ENCODE measurements around the gene TSPAN18.

TSPAN18 gene

GRCh38 chr11:44819346-44819745 is 92.6 kb downstream of the TSPAN18 start:
- Histone ChIP-seq H3K36me3 (ENCODE audit: control insufficient read depth, low read length) (no peaks in the 10 kb centered on the region), H3K4me2 (ENCODE audit: low read length) (no peak overlapping the region), H3K9me3 (ENCODE audit: control insufficient read depth, insufficient read depth, low read length) (no peaks in the 10 kb centered on the region), H3K27ac (ENCODE audit: low read depth, low read length) (no peak overlapping the region), H3K9me2 (replicated peaks; ENCODE audit: control insufficient read depth, low read length) (no peaks in the 10 kb centered on the region), H3F3A (ENCODE audit: control insufficient read depth, insufficient read depth) (no peaks in the 10 kb centered on the region), H3K4me1 (ENCODE audit: control insufficient read depth, low read length) (no peaks in the 10 kb centered on the region), H3K79me2 (ENCODE audit: control insufficient read depth, low read length) (no peaks in the 10 kb centered on the region), H3K27me3 (ENCODE audit: control insufficient read depth, low read length) (no peaks in the 10 kb centered on the region), H4K20me1 (ENCODE audit: control insufficient read depth, insufficient read depth, low read depth, low read length) (no peaks in the 10 kb centered on the region; the same call in 1 of the 2 replicates), H3K4me3 (ENCODE audit: low read length) (no peak overlapping the region)
- TF ChIP-seq EZH2phosphoT487 (IDR thresholded peaks at IDR 0.05; ENCODE audit: borderline replicate concordance, low read length) (no peak), CTCF (IDR thresholded peaks at IDR 0.05; ENCODE audit: low read depth, low read length, poor library complexity, severe bottlenecking) (no peak)

GRCh38 chr11:44822369-44822768 is 95.6 kb downstream of the TSPAN18 start:
- H3K79me2 ChIP-seq (ENCODE audit: control insufficient read depth, low read length), result no peaks in the 10 kb centered on the region
- H3K4me3 ChIP-seq (ENCODE audit: low read length), result no peak overlapping the region
- no peaks in the 10 kb centered on the region for H3K9me3 ChIP-seq (ENCODE audit: control insufficient read depth, insufficient read depth, low read length)
- no peaks in the 10 kb centered on the region for H3K36me3 ChIP-seq (ENCODE audit: control insufficient read depth, low read length)
- no peaks in the 10 kb centered on the region for H3F3A ChIP-seq (ENCODE audit: control insufficient read depth, insufficient read depth)
- no peak overlapping the region for H3K27ac ChIP-seq (ENCODE audit: low read depth, low read length)
- no peaks in the 10 kb centered on the region for H3K4me1 ChIP-seq (ENCODE audit: control insufficient read depth, low read length)
- TF ChIP-seq CTCF (IDR thresholded peaks at IDR 0.05; ENCODE audit: low read depth, low read length, poor library complexity, severe bottlenecking) (no peak), EZH2phosphoT487 (IDR thresholded peaks at IDR 0.05; ENCODE audit: borderline replicate concordance, low read length) (no peak)
- no peak overlapping the region for H3K4me2 ChIP-seq (ENCODE audit: low read length)
- no peaks in the 10 kb centered on the region for H3K9me2 ChIP-seq (replicated peaks; ENCODE audit: control insufficient read depth, low read length)
- no peaks in the 10 kb centered on the region; the same call in 1 of the 2 replicates for H4K20me1 ChIP-seq (ENCODE audit: control insufficient read depth, insufficient read depth, low read depth, low read length)
- no peaks in the 10 kb centered on the region for H3K27me3 ChIP-seq (ENCODE audit: control insufficient read depth, low read length)

- no peaks in the 10 kb centered on the region for H3K9me2 ChIP-seq (replicated peaks; ENCODE audit: control insufficient read depth, low read length)
- no peak overlapping the region for H3K27ac ChIP-seq (ENCODE audit: low read depth, low read length)
- no peaks in the 10 kb centered on the region for H3K36me3 ChIP-seq (ENCODE audit: control insufficient read depth, low read length)
- no peak for TF ChIP-seq EZH2phosphoT487 (IDR thresholded peaks at IDR 0.05; ENCODE audit: borderline replicate concordance, low read length)
- TF ChIP-seq CTCF (IDR thresholded peaks at IDR 0.05; ENCODE audit: low read depth, low read length, poor library complexity, severe bottlenecking), result peak; percentile 63
- H3K27me3 ChIP-seq (ENCODE audit: control insufficient read depth, low read length), result no peaks in the 10 kb centered on the region
- no peak overlapping the region for H3K4me2 ChIP-seq (ENCODE audit: low read length)
- no peaks in the 10 kb centered on the region; the same call in 1 of the 2 replicates for H4K20me1 ChIP-seq (ENCODE audit: control insufficient read depth, insufficient read depth, low read depth, low read length)
- H3F3A ChIP-seq (ENCODE audit: control insufficient read depth, insufficient read depth), result no peaks in the 10 kb centered on the region
- H3K9me3 ChIP-seq (ENCODE audit: control insufficient read depth, insufficient read depth, low read length), result no peaks in the 10 kb centered on the region
- H3K79me2 ChIP-seq (ENCODE audit: control insufficient read depth, low read length), result no peaks in the 10 kb centered on the region
- H3K4me3 ChIP-seq (ENCODE audit: low read length), result no peak overlapping the region
- H3K4me1 ChIP-seq (ENCODE audit: control insufficient read depth, low read length), result no peaks in the 10 kb centered on the region
Observed at GRCh38 chr11:44823006-44823405, 96.2 kb downstream of the TSPAN18 start.

Data from DOHH2 (cell line).